NOMO-1 (cell line): ENCODE results near the gene TNFRSF8.
A peak's percentile ranks its signal among the peaks of the same experiment; 100 is the strongest.

ENCODE experiments used
- DNase-seq, 2 experiments: peaks; one replicate each; lab custom pipeline; 2025; ENCODE audit not compliant: unreplicated experiment in 2 of 2; lab: John Stamatoyannopoulos, UW

The TNFRSF8 gene

DNA sequence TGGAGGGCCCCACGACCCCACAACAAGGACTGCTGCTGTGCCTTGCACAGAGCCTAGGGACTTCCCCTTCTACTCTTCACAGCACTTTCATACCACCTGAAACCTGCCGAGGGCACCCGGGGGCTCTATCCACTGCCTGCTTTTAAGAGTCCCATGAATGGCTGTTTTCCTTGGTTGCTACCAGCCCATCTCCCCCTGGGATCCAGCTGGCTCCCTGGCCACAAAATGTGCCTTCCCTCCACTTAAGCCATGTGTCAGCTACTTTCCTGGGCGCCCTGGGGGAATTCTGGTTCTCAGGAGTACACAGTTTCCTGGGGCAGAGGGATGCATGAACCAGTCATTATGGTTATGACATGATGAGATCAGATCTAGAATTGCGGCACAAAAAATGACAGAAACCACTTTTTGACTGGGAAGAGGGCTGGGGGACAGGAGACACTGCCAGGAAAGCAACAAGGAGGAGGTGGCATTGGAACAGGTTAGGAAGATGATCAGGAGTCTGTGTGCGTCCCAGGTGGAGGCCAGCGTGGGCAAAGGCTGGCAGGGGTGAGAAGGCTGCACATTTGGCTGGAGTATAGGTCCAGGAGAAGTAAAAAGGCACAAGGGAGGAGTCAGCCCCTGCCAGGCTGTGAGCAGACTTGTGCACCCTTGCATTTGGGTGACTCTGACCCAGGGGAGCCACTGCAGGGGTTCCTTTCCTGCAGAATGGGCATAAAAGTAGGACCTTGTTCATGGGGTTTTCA is 3.2 kb upstream of the TNFRSF8 start:
- no peak for DNase-seq

DNA sequence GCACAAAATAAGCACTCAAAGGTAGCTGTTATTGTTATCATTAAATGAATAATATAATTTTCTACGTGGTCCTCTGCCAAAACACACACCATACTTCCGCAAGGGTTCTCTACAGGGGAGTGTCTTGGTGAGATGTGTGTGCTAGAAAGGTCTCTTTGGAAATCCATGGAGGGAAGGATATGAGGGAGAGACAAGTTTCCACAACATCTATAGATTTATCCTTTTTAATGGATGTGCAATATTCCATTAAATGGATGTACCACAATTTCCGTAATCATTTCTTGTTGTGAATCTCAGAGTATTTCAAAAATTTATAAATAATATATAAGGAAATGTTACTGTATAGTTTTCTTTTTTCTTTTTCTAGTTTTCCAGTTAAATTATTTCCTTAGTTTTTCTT is 2.6 kb upstream of the TNFRSF8 start:
- DNase-seq = no peak

DNA sequence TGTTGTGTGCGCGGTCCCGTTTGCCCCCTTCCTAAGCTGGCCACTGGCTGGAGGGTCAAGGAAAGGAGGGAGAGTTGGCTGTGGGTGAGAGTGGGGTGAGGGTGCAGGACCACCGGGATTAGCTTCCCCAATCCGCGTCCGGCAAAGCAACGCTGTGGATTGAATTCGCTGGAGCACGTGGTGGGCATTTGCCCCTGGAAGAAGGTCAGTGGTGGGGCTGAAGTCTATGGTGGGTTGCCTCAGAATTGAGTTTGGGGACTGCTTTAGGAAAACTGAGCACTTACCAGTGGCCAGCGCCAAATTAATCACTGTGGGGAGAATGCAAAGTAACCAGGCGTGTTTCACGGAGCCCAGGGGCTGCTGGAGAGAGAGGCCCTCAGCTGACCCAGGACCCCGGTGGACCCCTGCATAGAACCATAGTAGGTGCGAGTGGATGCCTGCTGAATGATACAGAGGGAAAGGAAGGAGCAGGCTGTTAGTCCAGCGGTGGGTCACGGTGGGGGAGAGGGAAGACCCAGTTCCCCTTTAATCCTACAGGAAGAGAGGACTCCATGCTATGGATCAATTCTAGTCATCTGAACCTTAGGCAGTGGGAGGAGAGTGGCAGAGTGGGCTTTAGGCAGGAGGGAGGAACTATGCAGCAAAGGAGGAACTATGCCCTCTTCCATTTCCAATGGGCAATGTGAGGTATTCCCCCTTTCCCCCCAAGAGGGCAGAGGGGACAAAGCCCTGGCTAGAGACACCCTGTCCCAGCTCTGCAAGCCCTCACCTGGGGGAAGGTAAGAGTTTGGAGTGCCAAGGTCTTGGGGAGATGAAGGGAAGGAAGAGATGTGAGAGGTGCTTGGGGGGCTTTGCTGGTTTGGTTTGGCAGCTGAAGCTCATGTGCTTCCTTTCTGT is 1.2 kb downstream of the TNFRSF8 start:
- no peak for DNase-seq

DNA sequence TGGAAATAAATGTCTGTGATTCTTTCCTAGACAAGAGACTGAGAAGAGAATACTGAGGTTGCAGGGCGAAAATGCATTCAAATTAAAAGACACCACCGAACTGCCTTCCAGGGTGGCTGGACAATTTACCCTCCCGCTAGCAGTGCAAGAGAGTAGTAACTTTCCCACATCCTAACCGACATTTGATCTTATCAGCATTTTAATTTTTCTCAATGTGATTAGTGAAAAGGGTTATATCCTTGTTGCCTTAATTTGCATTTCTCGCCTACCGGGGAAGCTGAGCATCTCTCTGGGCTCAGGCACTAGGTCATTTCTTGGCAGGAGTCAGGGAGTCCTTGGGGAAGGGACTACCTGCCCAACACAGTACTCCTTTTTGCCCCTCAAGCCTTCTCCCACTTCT is 2.8 kb downstream of the TNFRSF8 start:
- DNase-seq = no peak

DNA sequence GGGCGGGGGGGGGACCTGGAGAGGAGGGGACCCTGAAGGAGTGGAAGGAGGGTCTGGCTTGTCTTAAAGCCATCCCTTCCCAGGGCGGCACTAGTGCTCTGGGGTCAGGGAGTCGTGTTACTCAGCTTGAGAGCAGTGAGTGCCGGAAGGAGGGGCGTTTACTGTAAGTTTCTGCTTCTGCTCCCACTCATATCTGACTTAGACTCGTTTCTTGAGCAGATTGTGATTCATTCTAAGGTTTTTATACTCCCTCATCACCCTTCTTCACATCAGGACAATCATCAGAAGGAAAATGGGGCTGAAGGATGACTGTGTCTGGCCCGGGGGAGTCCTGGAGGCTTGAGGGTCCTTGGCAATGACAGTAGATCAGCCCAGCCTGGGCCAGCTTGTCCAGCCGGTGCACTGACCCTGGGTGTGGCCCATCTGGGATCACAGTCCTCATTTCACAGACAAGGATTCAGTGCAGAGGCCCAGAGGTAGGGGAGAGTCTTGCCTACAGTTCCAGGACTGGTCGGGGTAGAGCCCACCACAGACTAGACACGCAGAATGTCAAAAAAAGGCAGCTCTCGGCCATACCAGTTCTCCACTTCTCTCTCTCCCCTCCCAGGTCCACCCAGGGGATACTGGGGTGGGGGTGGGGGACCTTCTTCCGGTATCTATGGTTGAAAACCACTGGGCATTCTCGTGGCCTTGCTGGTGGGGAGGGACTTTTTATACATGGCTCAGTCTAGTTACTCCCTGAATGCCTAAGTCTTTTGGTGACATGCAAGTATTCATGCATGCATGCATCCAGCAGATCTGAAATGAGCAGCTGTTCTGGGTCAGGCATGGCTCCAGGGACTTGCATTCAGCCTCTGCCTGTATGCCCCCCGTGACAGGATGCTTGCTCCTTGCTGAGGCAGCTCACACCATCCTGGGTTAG is 5.1 kb downstream of the TNFRSF8 start:
- no peak for DNase-seq

DNA sequence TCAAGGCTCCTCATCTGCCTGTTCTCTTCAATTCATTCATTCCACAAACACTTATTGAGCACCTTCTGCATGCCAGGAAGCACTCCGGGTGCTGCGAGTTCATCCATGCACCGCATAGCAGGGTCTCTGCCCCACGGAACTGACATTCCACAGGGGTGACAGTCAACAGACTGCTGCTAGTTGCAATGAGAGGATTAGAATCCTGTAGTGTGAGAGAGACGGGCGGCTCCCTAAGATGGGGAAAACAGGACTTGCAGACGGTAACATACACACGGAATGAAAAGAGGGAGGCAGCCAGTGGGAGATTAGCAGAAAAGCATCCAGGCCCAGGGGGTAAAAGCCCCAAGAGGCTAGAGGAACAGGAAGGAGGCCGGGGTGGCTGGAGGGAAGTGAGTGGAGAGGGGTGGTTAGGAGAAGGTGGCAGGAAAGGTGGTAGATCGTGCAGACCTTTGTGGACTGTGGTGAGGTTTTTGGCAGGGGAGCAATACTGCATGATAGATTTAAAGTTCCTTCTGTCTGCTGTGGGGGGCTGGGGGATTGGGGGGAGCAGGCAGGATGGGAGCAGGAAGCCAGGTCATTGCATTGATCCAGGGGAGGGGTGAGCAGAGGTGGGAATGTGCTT is 6.6 kb downstream of the TNFRSF8 start:
- no peak for DNase-seq

DNA sequence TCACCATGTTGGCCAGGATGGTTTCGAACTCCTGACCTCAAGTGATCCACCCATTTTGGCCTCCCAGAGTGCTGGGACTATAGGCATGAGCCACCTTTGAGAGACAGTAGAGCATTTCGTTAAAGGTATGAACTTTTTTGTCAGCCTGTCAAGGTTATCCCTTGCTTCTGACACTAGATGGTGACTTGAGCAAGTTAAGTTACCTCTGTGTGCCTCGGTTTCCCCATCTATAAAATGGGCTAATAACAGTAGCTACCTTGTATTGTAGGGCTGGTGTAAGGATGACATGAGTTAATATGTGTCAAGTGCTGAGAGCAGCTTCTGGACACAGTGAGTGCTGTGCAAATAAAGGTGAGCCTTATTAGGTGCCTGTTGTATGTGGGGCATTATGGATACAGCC is 8.8 kb downstream of the TNFRSF8 start:
- DNase-seq = no peak

DNA sequence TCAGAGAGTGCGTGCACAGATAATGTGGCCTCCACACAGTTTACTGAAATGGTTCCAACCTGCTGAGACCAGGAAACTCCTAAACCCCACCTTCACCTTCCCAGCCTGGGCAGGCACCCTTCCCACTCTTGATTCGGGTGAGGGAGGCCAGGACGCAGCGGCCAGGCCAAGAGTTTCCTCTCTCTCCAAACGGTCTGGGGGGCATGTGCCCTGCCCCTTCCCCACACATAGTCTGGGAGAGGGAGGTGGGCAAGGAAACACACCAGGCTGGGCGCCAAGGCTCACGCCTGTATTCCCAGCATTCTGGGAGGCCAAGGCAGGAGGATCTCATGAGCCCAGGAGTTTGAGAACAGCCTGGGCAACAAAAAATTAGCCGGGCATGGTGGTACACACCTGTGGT is 9.6 kb downstream of the TNFRSF8 start:
- DNase-seq = no peak

DNA sequence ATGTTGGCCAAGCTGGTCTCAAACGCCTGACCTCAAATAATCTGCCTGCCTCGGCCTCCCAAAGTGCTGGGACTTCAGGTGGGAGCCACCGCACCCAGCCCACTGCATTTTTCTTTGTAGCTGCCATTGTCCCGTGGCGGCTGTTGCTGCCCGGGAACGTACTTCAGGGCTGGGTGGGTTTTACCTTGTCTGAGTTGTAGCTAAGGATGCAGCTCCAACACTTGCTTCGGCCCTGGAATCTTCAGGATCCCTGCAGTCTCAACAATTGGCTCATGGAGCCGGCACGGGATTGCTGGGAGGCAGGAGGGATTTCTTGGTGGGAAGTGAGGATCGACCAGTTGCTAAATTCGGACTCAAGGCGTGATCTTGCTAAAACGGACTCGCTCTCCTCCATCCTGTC is 10.7 kb downstream of the TNFRSF8 start:
- DNase-seq = no peak

DNA sequence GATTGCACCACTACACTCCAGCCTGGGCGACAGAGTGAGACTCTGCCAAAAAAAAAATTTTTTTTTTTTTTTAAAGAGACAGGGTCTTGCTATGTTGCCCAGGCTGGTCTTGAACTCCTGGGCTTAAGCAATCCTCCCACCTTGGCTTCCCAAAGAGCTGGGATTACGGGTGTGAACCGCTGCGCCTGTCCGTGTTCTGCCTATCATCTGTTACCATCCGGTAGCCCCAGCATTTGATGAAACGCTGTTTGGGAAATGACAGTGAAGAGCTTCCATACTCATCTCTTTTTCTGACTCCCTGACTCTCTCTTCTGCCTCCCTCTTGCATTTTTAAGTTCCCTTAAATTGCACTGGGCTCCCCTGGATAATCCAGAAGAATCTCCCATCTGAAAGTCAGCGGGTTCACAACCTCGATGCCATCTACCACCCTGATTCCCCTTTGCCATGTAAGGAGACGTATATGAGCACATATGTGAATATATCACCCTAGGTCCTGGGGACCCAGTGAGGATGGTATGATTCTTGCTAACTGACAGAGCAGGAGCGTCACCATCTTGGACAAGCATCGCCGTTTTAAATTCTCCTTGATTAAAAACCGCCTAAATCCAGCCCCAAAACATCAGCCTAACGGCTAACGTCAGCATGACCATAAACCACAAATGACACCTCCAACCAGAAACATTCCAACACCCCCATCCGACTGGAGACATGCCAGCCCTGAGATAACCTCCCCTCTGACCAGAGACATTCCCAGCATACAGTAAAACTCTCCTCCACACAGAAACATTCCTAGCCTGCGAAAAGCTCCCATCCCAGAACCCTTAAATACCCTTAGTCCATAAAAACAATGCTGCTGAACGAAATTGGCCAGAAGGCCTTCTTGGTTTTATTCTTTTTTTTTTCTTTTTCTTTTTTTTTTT is 12.4 kb downstream of the TNFRSF8 start:
- no peak for DNase-seq

DNA sequence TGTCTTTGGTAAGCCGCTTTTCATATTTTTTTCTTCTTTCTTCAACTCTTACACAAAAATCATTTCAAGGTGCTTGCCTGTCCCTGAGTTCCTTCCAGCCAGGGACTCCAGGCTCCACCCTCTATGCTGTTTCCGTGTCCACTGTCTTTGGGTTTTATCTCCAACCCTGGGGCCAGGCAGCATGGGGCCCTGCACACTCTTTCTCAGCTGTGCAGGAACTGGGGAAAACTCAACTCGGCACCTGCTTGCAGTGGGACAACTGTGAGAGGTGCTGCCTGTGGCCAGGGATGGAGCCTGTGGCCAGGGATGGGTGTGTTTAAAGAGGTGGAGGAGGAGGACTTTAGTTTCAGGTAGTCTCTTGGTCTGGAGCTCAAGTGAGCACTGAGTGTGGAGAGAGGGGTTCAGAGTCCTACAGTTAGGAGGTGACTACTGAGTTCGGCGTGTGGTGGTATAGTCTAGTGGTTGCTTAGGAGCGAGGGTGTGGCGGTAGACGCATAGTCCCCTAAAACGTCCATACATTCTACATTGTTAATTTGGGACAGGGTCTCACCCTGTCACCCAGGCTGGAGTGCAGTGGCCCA is 13.4 kb downstream of the TNFRSF8 start:
- no peak for DNase-seq

DNA sequence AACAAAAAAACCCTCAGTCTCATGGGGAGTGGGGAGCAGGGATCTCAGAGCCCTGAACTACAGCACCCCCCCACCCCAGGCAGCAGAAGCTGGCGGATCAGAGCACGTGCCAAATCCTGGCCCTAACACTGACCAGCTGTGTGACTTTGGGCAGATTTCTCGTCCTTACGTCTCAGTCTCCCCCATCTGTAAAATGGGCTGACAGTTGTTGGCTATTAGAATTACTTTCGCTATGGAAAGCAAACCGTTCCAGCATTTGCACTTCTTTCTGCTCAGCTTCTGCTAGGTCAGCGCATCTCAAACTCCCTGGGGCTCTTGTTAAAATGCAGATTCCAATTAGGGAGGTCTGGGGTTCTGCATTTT is 15.5 kb downstream of the TNFRSF8 start:
- DNase-seq = no peak

DNA sequence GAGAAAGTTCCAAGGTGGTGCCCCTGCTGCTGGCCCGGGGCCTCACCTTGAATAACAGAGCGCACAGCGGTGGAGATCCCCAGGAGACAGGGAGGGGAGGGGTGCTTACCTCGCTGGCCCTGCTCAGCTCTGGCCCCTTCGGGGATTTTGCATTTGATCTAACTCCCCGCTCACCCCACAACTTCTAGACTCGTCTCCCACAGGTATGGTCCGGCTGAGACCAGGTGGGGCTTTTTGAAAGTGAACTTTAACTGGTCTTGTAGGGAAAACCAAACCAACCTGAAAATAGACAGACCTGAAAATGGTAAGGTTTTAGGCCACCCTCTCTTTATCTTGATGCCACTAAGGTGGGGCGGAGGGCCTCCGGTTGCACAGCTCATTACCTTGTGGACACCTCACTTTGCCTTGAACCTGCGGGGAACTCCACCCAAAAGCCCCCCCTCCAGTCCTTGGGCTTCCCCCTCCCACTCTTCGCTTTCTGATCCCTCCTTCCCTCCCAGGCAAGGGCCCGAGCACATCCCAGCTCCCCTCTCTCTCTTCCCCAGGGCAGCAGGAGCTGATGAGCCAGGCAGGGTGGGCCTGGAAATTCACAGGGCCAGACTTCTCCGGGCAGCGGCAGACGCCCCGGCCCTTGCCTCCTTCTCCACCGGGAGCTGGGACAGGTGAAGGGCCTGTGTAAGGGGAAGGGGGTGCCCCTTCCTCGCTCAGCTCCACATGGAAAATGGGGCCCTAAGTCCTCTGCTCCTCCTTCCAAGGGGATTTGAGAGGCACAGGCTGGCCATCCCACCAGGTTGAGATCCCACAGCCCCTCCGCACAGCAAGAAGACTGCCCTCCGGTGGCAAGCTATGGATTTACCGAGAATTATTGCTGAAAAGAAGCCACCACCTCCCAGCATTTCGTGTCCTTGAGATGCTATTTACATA is 16.1 kb downstream of the TNFRSF8 start:
- peak; percentile 5 to 8 for DNase-seq

DNA sequence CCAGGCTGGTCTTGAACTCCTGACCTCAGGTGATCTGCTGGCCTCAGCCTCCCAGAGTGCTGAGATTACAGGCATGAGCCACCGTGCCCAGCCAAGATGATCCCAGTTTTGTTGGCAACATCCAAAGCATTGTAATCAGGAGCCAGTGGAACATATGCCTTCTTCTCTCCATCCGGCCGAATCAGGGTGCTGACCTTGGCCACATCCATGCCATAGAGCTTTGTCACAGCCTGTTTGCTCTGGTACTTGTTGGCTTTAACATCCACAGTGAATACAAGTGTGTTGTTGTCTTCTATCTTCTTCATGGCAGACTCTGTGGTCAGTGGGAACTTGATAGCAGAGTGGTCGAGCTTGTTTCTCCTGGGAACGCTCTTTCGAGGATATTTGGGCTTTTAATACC is 17.1 kb downstream of the TNFRSF8 start:
- no peak for DNase-seq

DNA sequence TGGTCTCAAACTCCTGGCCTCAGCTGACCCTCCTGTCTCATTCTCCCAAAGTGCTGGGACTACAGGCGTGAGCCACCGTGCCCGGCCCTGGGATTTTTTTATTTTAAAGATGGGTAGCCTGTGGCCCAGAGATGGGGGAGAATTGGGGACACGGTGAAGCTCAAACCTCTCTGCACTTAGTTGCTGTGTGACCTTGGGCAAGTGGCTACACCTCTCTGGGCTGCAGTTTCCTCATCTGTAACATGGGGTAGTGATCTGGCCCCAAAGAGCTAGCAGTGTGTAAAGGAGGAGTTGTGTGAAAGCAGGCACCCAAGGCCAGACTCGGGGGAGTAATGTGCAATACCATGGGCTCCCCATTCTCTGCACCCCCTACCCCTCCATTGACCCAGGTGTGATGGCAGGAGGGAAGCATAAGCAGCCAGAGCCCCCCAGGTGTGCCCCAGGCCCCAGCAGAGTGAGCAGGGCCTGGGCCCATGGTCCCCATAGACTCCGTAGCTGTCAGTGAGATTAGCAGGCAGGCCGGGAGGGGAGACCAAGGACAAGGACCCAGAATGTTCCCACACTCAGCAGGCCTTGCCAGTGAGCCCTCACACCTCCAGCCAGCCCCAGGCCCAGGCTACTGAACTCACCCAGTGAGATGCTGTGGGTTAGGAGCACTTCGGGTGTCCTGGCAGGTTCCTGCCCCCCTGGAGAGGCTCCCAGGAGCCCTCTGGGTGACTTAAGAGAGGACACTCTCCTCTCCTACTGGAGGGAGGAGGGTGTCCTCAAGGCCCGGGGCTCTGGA is 17.9 kb downstream of the TNFRSF8 start:
- no peak for DNase-seq

DNA sequence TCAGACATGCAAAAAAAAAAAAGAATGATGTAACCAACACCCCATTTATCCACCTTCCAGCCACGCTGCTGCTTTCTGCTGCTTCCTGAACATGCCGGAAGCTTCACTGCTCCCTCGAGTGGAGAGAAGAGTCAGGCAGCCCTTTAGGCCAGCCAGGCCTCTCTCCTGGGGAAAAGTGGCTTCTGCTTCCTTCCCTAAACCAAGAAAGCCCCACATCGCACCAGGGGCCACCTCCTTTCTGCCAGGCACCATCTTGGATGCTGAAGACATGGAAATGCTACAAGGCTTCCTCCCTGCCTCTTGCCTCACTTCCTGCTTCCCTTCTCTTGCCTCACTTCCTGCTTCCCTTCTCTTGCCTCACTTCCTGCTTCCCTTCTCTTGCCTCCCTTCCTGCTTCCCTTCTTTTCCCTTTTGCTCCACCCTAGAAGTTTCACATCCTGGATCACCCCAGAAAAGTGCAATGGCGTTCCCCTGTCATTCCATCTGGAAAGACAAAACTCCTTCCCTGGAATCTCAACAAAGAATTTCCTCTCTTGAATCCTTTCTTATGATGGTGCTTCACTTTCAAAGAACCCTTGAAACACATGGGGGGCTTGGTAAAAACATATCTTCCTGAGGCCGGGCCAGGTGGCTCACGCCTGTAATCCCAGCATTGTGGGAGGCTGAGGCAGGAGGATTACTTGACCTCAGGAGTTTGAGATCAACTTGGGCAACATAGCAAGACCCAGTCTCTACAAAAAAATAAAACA is 18.7 kb downstream of the TNFRSF8 start:
- DNase-seq = no peak

DNA sequence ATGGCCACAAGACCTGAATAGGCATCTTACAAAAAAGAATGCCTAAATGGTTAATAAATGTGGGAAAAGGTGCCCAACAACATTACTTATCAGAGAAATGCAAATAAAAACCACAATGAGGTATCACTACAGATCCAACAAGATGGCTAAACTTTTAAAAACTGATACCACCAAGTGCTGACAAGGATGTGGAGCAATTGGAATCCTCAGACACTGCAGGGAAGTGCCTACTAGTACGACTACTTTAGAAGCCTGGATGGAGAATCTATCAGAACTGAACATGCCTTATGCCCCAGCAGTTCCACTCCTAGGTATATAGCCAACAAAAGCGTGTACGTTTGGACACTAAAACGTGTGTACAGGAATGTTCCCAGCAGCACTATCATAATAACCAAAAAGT is 19.9 kb downstream of the TNFRSF8 start:
- no peak for DNase-seq
